GM20431 (cell line): ENCODE measurements around the gene KYAT1.
"Not testable (repeated sequence)": the region's sequence is repeated elsewhere in the genome, so short reads cannot be mapped to it uniquely, and the experiment has no call there.

ENCODE experiments used
- in situ Hi-C: fragments of 300-500 bp; cut with MseI, MboI; formaldehyde crosslinking; loops from one replicate; pipeline ENCODE4 v1.15.0; 2020; ENCODE audit warnings: low sequenced_read_pairs; ENCODE audit not compliant: unreplicated experiment

Gene KYAT1

GRCh38 chr9:128887049-128887448, 5.3 kb upstream of the KYAT1 start:
- in situ Hi-C loops: no loop called here

- in situ Hi-C loops: no loop called here
These were observed 4.6 kb upstream of the KYAT1 start for GRCh38 chr9:128886211-128886891.

DNA sequence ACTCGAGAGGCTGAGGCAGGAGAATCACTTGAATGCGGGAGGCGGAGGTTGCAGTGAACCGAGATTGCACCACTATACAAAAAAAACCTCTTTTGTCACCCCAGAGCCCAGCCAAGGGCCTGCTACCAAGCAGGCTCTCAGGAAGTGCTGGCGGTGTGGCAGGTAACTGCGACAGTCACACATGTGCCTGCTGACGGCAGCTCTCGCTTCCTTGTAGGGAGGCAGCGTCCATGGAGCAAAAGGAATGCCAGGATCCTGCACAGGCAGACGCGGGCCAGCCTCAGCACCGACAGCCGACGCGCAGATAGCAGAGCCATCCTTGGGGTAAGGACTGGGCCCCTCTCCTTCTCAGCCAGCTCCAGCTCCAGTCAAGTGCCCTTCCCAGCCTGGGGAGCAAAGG, 4.0 kb upstream of the KYAT1 start:
- in situ Hi-C loops: no loop called here

DNA sequence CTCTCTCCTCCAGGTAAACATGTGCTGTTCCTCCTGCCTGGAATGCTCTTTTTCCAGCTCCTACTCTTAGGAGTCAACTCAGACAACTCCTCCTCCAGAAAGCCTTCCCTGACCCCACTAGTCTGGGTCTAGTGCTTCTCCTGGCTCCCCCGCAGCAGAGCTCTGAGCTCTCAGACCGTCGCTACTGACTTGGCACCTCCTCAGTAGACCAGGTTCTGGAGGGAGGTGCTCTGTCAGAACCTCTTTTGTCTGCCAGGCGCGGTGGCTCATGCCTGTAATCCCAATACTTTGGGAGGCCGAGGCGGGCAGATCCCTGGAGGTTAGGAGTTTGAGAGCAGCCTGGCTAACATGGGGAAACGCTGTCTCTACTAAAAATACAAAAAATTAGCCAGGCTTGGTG, 3.6 kb upstream of the KYAT1 start:
- in situ Hi-C loops: no loop called here

DNA sequence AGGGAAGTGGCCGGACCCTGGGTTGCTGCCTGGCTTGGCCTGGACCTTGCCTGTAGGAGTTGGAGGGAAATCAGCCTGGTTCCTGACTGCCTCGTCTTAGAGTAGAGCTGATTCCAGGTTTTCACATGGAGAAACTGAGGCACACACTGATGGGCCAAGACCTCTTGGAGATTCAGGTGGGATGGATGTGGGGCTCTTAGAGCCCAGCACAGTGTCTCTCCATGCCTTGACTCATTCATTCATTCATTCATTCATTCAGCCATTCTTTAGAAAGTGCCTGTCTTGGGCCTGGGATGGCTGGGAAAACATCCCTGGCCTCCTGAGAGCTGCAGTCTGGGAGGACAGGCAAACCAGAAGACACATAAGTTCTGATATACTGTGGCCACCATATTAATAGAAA, 2.4 kb upstream of the KYAT1 start:
- in situ Hi-C loops: no loop called here

GRCh38 chr9:128882677-128883603, 1.2 kb upstream of the KYAT1 start:
- in situ Hi-C loops: no loop called here

- in situ Hi-C loops: no loop called here
These were observed 3.9 kb downstream of the KYAT1 start for GRCh38 chr9:128877852-128878251.

DNA sequence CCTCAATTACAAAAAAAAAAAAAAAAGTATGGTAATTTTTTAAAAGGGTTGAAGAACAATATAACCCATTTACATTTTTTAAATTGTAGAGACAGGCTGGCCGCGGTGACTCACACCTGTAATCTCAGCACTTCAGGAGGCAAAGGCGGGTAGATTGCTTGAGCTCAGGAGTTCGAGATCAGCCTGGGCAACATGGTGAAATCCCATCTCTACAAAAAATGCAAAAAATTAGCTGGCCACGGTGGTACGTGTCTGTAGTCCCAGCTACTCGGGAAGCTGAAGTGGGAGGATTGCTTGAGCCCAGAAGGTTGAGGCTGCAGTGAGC, 10.8 kb downstream of the KYAT1 start:
- in situ Hi-C loops: not testable (repeated sequence)

DNA sequence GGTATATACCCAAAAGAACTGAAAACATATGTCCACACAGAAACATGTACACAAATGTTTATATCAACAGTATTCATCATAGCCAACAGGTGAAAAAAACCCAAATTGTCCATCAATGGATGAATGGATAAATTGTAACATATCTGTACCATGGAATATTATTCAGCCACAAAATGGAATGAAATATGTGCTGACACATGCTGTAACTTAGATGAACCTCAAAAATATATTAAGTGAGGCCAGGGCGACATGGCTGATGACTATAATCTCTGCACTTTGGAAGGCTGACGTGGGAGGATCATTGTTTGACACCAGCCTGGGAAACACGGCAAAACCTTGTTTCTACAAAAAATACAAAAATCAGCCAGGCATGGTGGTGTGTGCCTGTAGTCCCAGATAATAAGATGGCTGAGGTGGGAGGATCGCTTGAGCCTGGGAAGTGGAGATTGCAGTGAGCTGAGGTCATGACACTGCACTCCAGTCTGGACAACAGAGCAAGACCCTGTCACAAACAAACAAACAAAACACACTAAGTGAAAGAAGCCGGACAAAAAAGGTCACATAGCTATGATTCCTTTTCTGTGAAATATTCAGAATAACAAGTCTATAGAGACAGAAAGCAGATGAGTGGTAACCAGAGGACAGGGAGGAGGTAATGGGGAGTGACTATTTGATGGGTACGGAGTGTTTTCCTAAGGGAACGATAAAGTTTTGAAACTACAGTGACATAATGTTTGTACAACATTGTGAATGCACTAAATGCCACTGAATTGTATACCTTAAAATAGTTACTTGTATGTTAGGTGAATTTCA, 11.4 kb downstream of the KYAT1 start:
- in situ Hi-C loops: no loop called here

- in situ Hi-C loops: loop anchor here (10.0 kb wide), 1 partner anchor 61 kb away; the partner anchor contains the start of gene PHYHD1
These were observed 18.1 kb downstream of the KYAT1 start for GRCh38 chr9:128863647-128864046.

DNA sequence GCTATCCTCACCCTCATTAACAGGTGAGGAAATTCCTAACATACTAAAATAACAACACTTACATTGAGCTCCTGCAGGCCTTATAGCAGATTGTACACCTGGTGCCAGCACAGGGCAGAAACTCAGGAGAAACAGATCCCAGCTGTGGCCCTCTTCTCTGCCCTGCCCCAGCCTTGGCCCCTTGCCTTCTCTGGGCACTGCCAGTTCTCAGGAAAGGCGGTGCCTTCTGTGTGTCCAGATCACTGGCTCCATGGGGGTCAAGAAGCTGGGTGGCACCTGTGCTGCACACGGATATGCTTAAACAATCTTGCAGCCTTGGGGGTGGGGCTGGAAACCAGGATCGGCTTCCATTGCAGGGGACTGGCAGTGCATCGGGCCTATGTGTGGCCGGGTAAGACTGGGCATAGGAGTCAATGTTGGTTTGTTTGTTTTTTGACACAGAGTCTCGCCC, 19.3 kb downstream of the KYAT1 start:
- in situ Hi-C loops: loop anchor here (10.0 kb wide), 1 partner anchor 62 kb away; the partner anchor contains the start of gene PHYHD1

DNA sequence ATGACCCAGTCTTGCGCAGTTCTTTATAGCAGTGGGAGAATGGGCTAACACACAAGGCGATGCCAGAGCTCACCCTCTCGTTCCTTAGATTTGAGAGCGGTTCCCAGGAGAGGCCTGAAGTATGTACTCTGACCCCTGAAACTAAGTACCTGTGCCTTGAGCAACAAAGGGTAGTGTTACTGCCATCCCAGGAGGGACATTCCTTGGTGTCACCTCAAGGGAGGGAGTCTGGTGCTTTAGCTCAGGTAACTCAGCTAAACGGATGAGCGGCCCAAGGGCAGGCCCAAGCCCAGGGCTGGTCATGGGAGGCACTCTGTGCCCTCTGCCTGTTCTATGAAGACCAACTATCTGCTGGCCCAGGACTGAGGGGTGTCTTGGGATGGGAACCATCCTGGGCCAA, 20.2 kb downstream of the KYAT1 start:
- in situ Hi-C loops: loop anchor here (10.0 kb wide), 1 partner anchor 63 kb away; the partner anchor contains the start of gene PHYHD1

- in situ Hi-C loops: loop anchor here (10.0 kb wide), 1 partner anchor 64 kb away; the partner anchor contains the start of gene PHYHD1
These were observed 20.8 kb downstream of the KYAT1 start for GRCh38 chr9:128860937-128861336.

DNA sequence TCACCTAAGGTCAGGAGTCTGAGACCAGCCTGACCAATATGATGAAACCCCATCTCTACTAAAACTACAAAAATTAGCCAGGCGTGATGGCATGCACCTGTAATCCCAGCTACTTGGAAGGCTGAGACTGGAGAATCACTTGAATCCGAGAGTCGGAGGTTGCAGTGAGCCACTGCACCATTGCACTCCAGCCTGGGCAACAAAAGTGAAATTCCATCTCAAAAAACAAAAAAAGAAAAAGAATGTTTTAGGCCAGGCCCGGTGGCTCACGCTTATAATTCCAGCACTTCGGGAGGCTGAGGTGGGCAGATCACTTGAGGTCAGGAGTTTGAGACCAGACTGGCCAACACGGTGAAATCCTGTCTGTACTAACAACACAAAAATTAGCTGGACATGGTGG, 23.3 kb downstream of the KYAT1 start:
- in situ Hi-C loops: not testable (repeated sequence)

DNA sequence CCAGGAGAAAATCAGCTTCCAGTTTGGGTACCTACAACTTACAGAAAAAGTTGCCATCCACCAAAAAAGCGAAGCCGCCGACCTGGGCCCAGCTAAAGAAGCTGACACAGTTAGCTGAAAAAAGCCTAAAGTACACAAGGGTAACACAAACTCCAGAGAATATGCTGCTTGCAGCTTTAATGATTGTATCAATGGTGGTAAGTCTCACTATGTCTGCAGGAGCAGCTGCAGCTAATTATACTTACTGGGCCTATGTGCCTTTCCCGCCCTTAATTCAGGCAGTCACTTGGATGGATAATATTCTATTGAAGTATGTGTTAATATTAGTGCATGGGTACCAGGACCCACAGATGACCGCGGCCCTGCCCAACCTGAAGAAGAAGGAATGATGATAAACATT, 27.3 kb downstream of the KYAT1 start:
- in situ Hi-C loops: not testable (repeated sequence)

- in situ Hi-C loops: not testable (repeated sequence)
These were observed 29.1 kb downstream of the KYAT1 start for GRCh38 chr9:128852646-128853045.

DNA sequence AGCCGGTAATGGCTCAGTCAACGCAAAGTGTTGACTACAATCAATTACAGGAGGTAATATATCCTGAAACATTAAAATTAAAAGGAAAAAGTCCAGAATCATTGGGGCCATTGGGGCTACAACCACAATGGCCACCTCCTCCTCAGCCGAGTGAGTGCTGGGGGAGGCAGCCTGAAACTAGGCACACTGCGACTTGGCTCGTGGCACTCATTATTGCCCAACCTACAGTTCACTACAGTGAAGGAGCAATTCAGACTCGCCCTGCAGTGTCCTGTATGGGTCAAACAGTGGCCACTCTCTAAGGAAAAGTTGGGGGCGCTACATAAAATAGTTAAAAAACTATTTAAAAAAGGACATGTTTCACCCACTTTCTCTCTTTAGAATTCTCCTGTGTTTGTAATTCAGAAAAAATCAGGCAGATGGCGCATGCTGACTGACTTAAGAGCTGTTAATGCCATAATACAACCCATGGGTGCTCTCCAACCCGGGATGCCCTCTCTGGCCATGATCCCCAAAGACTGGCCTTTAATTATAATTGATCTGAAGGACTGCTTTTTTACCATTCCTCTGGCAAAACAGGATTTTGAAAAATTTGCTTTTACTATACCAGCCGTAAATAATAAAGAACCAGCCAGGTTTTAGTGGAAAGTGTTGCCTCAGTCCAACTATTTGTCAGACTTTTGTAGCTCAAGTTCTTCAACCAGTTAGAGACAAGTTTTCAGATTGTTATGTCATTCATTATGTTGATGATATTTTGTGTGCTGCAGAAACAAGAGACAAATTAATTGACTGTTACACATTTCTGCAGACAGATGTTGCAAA, 29.8 kb downstream of the KYAT1 start:
- in situ Hi-C loops: not testable (repeated sequence)

GRCh38 chr9:128851024-128851423, 30.7 kb downstream of the KYAT1 start:
- in situ Hi-C loops: not testable (repeated sequence)

DNA sequence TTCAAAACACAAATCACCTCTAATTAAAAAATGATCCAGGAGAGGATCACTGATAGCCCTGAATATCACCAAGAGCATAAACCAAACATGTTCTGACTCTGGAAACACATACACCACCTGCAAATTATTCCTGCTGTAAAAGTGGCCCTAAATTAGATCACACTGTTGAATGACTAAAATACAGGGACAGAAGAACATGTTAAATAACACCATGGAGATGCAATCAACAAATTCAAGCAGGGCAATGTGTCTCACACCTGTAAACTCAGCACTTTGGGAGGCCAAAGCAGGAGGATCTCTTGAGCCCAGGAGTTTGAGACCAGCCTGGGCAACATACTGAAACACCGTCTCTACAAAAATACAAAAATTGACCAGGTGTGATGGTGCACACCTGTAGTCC, 33.9 kb downstream of the KYAT1 start:
- in situ Hi-C loops: no loop called here

DNA sequence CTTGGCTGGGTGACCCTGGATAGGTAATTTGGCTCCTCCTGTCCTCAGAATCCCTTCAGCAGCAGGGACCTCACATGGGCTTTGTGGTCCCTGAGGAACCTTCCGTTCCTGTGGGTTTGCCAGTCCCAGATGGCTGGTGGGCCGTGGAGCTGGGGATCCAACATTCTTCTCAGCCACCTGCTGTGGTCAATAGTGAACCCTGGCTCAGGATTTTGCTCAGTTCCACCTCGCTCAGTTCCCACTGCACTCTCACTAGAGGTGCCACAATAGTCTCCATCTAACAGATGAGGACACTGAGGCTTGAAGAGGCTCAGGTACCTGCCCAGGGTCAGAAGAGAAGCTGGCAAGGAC, 35.1 kb downstream of the KYAT1 start:
- in situ Hi-C loops: no loop called here
